HCT116 (cell line): ENCODE data around the gene THOC1. TPM values are rescaled to one million over a fixed set of nuclear protein-coding genes. Genes with fewer than 3 reads are reported as not detected.

Source experiments
- ATAC-seq: fragments of 200-7000 bp; cut with Tn5 transposase; 2 replicates; pipeline ENCODE4 v1.9.1; 2020; ENCODE audit warnings: mild to moderate bottlenecking, moderate library complexity
- BruUV-seq: library from RNA; stranded (reverse); fragments of 400-500 nt; replicated peaks from 2 replicates; lab custom pipeline; 2021; lab: Mats Ljungman, UMichigan
- CTCF ChIA-PET: fragments of 300-600 bp; sonication (Branson Sonifier 250); formaldehyde crosslinking; loops from one replicate; lab custom pipeline; 2021; ENCODE audit warnings: antibody characterized with exemption; lab: Charles Lee
- POLR2A ChIA-PET: fragments of 300-600, 350-600 bp; sonication (Branson Sonifier 250); formaldehyde crosslinking; loops from one replicate; lab custom pipeline; 2021; ENCODE audit warnings: antibody characterized with exemption; lab: Charles Lee
- RAD21 ChIA-PET, 2 experiments: fragments of 300-600 bp; sonication (Branson Sonifier 250); formaldehyde crosslinking; loops; one replicate each; lab custom pipeline; 2023; ENCODE audit warnings: low total read pairs in 2 of 2; ENCODE audit not compliant: uncharacterized antibody in 2 of 2, unreplicated experiment in 2 of 2, low non-redundant PET in 1 of 2; lab: Charles Lee
- DNase-seq: peaks from one replicate; pipeline ENCODE4 v3.0.0-alpha.2; 2010; ENCODE audit warnings: low read depth, low spot score
- H2AFZ ChIP-seq: fragments of 200-600 bp; shearing (Covaris generic), sonication (generic); 2 replicates; pipeline ENCODE4 v1.6.1; 2017; ENCODE audit warnings: low read depth, mixed run types, mixed read lengths, antibody characterized with exemption, low read length; ENCODE audit not compliant: poor library complexity, severe bottlenecking
- H3K27ac ChIP-seq: 2 replicates; pipeline ENCODE4 v1.5.1; 2012; ENCODE audit warnings: low read depth, low read length
- H3K27me3 ChIP-seq: fragments of 200-600 bp; sonication (generic); 2 replicates; pipeline ENCODE4 v1.6.1; 2016; ENCODE audit warnings: mixed run types, low read length, mixed read lengths; ENCODE audit not compliant: insufficient read depth
- H3K36me3 ChIP-seq, 2 experiments: fragments of 200-500 bp in 1 of 2; fragments of 200-600 bp in 1 of 2; sonication (Bioruptor generic) in 1 of 2; sonication (generic) in 1 of 2; 2 replicates each; pipeline versions ENCODE4 v1.5.1 to v1.6.1; 2014 to 2016; ENCODE audit warnings: low read length in 2 of 2, inconsistent platforms in 1 of 2, mixed read lengths in 1 of 2, mixed run types in 1 of 2; ENCODE audit not compliant: insufficient read depth in 2 of 2, control insufficient read depth in 1 of 2
- H3K4me1 ChIP-seq, 2 experiments: fragments of 200-600 bp in 1 of 2; sonication (generic) in 1 of 2; 2 replicates each; pipeline versions ENCODE4 v1.5.1 to v1.6.1; 2012 to 2017; ENCODE audit warnings: low read length in 2 of 2, inconsistent platforms in 1 of 2, mild to moderate bottlenecking in 1 of 2, mixed read lengths in 1 of 2, mixed run types in 1 of 2, moderate library complexity in 1 of 2; ENCODE audit not compliant: insufficient read depth in 2 of 2, control insufficient read depth in 1 of 2
- H3K4me2 ChIP-seq: fragments of 200-600 bp; sonication (generic); 2 replicates; pipeline ENCODE4 v1.6.1; 2017; ENCODE audit warnings: mixed run types, low read length, mixed read lengths
- H3K4me3 ChIP-seq, 2 experiments: fragments of 200-600 bp in 1 of 2; sonication (generic) in 1 of 2; replicated peaks in 1 of 2; 2 replicates each; pipeline ENCODE4 v1.5.1; 2011 to 2016; ENCODE audit warnings: low read length in 2 of 2, control low read depth in 1 of 2, low read depth in 1 of 2, mild to moderate bottlenecking in 1 of 2, mixed read lengths in 1 of 2, mixed run types in 1 of 2
- H3K79me2 ChIP-seq: fragments of 200-600 bp; sonication (generic); 2 replicates; pipeline ENCODE4 v1.6.1; 2017; ENCODE audit warnings: mild to moderate bottlenecking, mixed run types, low read length, moderate library complexity, mixed read lengths; ENCODE audit not compliant: insufficient read depth
- H3K9ac ChIP-seq: fragments of 200-600 bp; sonication (generic); 2 replicates; pipeline ENCODE4 v1.6.1; 2016; ENCODE audit warnings: low read length, mixed read lengths
- H3K9me2 ChIP-seq: fragments of 200-600 bp; sonication (generic), shearing (Covaris generic); 2 replicates; pipeline ENCODE4 v1.6.1; 2017; ENCODE audit warnings: mixed run types, mild to moderate bottlenecking, moderate library complexity; ENCODE audit not compliant: insufficient read depth
- H3K9me3 ChIP-seq, 2 experiments: fragments of 200-500 bp in 1 of 2; fragments of 200-600 bp in 1 of 2; sonication (Bioruptor generic) in 1 of 2; sonication (generic) in 1 of 2; 2 replicates each; pipeline ENCODE4 v1.6.1; 2014 to 2017; ENCODE audit warnings: low read length in 2 of 2, mixed read lengths in 2 of 2, inconsistent platforms in 1 of 2, low read depth in 1 of 2, mild to moderate bottlenecking in 1 of 2, mixed run types in 1 of 2, moderate library complexity in 1 of 2; ENCODE audit not compliant: control insufficient read depth in 1 of 2, insufficient read depth in 1 of 2
- H4K20me1 ChIP-seq: fragments of 200-600 bp; sonication (generic), shearing (Covaris generic); 2 replicates; pipeline ENCODE4 v1.6.1; 2017; ENCODE audit warnings: mixed run types, mild to moderate bottlenecking, moderate library complexity; ENCODE audit not compliant: insufficient read depth
- CBX3 ChIP-seq: IDR thresholded peaks from 2 replicates; pipeline ENCODE4 v1.6.1; 2012; ENCODE audit warnings: low read depth
- EGR1 ChIP-seq: IDR thresholded peaks from 2 replicates; pipeline ENCODE4 v1.6.1; 2012; ENCODE audit warnings: low read depth
- EZH2 ChIP-seq: fragments of 200-600 bp; sonication (generic); IDR thresholded peaks from 2 replicates; pipeline ENCODE4 v1.6.1; 2017; ENCODE audit warnings: antibody characterized with exemption, mixed run types
- FOSL1 ChIP-seq: IDR thresholded peaks from 2 replicates; pipeline ENCODE4 v1.6.1; 2012; ENCODE audit warnings: low read depth
- POLR2AphosphoS5 ChIP-seq: IDR thresholded peaks from 2 replicates; pipeline ENCODE4 v1.6.1; 2011; ENCODE audit warnings: mild to moderate bottlenecking, low read depth, low read length, moderate library complexity
- SP1 ChIP-seq: IDR thresholded peaks from 2 replicates; pipeline ENCODE4 v1.6.1; 2012; ENCODE audit warnings: low read depth
- YY1 ChIP-seq: IDR thresholded peaks from 2 replicates; pipeline ENCODE4 v1.6.1; 2011; ENCODE audit warnings: low read length, low read depth, moderate library complexity, mild to moderate bottlenecking; ENCODE audit not compliant: insufficient replicate concordance; ENCODE audit errors: extremely low read depth
- intact Hi-C: fragments of 100-400 bp; cut with micrococcal nuclease; formaldehyde crosslinking; loops from 2 replicates; pipeline ENCODE4 v1.10.0; 2022
- total RNA-seq: library from RNA; stranded (reverse); gene quantifications from one replicate; pipeline ENCODE4 v1.2.1, GENCODE V29; 2021; ENCODE audit not compliant: unreplicated experiment
- TF ChIP-seq, protein P1 (sequence below): IDR thresholded peaks from 2 replicates; pipeline ENCODE4 v1.6.1; 2011; ENCODE audit warnings: mild to moderate bottlenecking, low read length, moderate library complexity; ENCODE audit not compliant: insufficient replicate concordance; ENCODE audit errors: extremely low read depth
- TF ChIP-seq, protein P2 (sequence below): IDR thresholded peaks from 2 replicates; pipeline ENCODE4 v1.6.1; 2012

THOC1 gene
- total RNA-seq, 1 experiment from 2014 or later = 26.0 TPM

DNA sequence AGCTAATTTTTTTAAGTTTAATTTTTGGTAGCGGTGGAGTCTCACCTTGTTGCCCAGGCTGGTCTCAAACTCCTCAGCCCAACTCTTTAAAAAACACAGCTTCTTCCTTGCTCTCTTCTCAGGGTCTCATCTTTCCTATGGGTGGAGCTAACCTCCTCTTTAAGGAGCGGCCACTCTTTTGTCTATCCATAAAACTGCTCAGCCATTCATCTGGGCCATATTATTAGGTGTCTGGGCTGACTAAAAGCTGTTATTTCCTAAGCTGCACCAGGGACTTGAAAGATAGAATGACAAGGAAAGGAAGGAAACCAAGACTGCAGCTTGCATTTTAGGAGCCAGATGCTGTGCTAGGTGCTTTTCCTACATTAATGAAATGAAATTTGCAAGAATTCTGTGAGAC is 35.8 kb upstream of the THOC1 start:
- Histone ChIP-seq H3K79me2 (no peaks in the 10 kb centered on the region), H3K9ac (no peak overlapping the region), H3K9me3 (no peaks in the 10 kb centered on the region), H3K4me3 (no peak overlapping the region), H3K4me1 (no peaks in the 10 kb centered on the region), H2AFZ (no peak overlapping the region), H4K20me1 (no peaks in the 10 kb centered on the region), H3K36me3 (no peaks in the 10 kb centered on the region), H3K27ac (no peak overlapping the region), H3K4me2 (no peak overlapping the region), H3K27me3 (peaks cover 12% of the 10 kb centered on the region; the same call in 1 of the 2 replicates), H3K9me2 (no peaks in the 10 kb centered on the region)
- no TSS peak for BruUV-seq
- CTCF ChIA-PET = no interaction called here
- ATAC-seq = no peak
- intact Hi-C loops = no loop called here
- RAD21 ChIA-PET = no interaction called here
- no peak for DNase-seq
- TF ChIP-seq POLR2AphosphoS5 (no peak), SP1 (no peak), FOSL1 (no peak), EGR1 (no peak), EZH2 (no peak), CBX3 (no peak), YY1 (no peak)
- TF ChIP-seq, protein P1, sequence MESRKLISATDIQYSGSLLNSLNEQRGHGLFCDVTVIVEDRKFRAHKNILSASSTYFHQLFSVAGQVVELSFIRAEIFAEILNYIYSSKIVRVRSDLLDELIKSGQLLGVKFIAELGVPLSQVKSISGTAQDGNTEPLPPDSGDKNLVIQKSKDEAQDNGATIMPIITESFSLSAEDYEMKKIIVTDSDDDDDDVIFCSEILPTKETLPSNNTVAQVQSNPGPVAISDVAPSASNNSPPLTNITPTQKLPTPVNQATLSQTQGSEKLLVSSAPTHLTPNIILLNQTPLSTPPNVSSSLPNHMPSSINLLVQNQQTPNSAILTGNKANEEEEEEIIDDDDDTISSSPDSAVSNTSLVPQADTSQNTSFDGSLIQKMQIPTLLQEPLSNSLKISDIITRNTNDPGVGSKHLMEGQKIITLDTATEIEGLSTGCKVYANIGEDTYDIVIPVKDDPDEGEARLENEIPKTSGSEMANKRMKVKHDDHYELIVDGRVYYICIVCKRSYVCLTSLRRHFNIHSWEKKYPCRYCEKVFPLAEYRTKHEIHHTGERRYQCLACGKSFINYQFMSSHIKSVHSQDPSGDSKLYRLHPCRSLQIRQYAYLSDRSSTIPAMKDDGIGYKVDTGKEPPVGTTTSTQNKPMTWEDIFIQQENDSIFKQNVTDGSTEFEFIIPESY = no peak
- TF ChIP-seq, protein P2, sequence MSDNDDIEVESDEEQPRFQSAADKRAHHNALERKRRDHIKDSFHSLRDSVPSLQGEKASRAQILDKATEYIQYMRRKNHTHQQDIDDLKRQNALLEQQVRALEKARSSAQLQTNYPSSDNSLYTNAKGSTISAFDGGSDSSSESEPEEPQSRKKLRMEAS = no peak
- POLR2A ChIA-PET = no interaction called here
